ENCODE measurements around the gene TMEM243. TPM values are rescaled to one million over a fixed set of nuclear protein-coding genes. Genes with fewer than 3 reads are reported as not detected.
A peak's percentile ranks its signal among the peaks of the same experiment; 100 is the strongest.

The TMEM243 gene
- total and polyA plus RNA-seq, 2 of the 13 experiments (the other 11 are each of a cell fraction or from before 2014, with no cell fraction given): 25.1 to 31.2 TPM

DNA sequence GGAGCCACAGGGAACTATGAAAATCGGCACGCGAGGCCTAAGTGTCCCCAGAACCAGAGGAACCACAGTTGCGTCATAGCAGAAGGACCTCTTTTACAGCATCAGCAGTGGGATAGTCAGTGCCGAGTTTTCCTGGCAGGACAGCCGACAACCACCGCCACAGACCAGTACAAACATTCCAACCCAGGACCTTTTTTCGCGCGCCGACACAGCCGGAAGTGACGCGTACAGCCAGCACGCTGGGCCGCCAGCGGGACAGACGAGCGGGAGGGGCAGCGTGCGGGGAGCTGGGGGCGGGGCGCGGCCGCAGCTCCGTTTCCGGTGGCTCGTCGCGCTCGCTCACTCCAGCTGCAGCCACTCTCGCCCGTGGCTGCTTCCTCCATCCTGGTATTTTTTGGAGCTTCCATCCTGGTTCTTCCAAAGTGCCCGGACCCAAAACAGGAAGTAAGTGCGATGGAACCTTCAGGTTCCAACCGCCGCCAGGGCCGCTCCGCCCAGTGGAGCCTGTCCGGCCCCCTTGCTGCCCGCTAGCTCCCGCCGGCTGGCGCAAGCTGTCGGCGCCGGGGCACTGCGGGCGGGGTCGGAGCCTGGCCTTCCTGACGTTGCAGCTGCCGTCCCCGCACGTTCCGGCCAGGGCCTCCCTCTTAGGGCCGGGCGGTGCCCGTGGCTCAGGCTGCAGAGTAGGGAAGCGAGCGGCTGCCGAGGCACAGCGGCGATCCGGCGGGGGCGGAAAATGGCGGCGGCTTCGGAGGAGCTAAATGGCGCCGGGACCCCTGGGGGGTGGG, 67.2 kb downstream of the TMEM243 start, which contains the start of gene DMTF1 (continued):
- peak; percentile 51; the same call in 1 of the 2 replicates for TF ChIP-seq MEIS1 (CRISPR knock-in tag; IDR thresholded peaks at IDR 0.05; ENCODE audit: borderline replicate concordance)
- TF ChIP-seq PTBP1 (IDR thresholded peaks at IDR 0.05; ENCODE audit: low read depth, low read length, poor library complexity, severe bottlenecking): no peak
- TF ChIP-seq ZSCAN12 (CRISPR knock-in tag; IDR thresholded peaks at IDR 0.05): no peak
- TF ChIP-seq, protein P1, sequence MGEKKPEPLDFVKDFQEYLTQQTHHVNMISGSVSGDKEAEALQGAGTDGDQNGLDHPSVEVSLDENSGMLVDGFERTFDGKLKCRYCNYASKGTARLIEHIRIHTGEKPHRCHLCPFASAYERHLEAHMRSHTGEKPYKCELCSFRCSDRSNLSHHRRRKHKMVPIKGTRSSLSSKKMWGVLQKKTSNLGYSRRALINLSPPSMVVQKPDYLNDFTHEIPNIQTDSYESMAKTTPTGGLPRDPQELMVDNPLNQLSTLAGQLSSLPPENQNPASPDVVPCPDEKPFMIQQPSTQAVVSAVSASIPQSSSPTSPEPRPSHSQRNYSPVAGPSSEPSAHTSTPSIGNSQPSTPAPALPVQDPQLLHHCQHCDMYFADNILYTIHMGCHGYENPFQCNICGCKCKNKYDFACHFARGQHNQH (CRISPR knock-in tag; IDR thresholded peaks at IDR 0.05): peak; percentile 82
- peak; percentile 74; the same call in 1 of the 2 replicates for TF ChIP-seq ZNF264 (CRISPR knock-in tag; IDR thresholded peaks at IDR 0.05)
- no peak for TF ChIP-seq ZNF749 (CRISPR knock-in tag; IDR thresholded peaks at IDR 0.05; ENCODE audit: borderline replicate concordance)
- TF ChIP-seq, protein P2, sequence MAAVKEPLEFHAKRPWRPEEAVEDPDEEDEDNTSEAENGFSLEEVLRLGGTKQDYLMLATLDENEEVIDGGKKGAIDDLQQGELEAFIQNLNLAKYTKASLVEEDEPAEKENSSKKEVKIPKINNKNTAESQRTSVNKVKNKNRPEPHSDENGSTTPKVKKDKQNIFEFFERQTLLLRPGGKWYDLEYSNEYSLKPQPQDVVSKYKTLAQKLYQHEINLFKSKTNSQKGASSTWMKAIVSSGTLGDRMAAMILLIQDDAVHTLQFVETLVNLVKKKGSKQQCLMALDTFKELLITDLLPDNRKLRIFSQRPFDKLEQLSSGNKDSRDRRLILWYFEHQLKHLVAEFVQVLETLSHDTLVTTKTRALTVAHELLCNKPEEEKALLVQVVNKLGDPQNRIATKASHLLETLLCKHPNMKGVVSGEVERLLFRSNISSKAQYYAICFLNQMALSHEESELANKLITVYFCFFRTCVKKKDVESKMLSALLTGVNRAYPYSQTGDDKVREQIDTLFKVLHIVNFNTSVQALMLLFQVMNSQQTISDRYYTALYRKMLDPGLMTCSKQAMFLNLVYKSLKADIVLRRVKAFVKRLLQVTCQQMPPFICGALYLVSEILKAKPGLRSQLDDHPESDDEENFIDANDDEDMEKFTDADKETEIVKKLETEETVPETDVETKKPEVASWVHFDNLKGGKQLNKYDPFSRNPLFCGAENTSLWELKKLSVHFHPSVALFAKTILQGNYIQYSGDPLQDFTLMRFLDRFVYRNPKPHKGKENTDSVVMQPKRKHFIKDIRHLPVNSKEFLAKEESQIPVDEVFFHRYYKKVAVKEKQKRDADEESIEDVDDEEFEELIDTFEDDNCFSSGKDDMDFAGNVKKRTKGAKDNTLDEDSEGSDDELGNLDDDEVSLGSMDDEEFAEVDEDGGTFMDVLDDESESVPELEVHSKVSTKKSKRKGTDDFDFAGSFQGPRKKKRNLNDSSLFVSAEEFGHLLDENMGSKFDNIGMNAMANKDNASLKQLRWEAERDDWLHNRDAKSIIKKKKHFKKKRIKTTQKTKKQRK (IDR thresholded peaks at IDR 0.05; ENCODE audit: low read length): no peak
- TF ChIP-seq, protein P3, sequence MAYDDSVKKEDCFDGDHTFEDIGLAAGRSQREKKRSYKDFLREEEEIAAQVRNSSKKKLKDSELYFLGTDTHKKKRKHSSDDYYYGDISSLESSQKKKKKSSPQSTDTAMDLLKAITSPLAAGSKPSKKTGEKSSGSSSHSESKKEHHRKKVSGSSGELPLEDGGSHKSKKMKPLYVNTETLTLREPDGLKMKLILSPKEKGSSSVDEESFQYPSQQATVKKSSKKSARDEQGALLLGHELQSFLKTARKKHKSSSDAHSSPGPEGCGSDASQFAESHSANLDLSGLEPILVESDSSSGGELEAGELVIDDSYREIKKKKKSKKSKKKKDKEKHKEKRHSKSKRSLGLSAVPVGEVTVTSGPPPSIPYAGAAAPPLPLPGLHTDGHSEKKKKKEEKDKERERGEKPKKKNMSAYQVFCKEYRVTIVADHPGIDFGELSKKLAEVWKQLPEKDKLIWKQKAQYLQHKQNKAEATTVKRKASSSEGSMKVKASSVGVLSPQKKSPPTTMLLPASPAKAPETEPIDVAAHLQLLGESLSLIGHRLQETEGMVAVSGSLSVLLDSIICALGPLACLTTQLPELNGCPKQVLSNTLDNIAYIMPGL (CRISPR knock-in tag; IDR thresholded peaks at IDR 0.05; ENCODE audit: borderline replicate concordance in 1 of 2, low read depth in 1 of 2): peak; percentile 87 to 92
- TF ChIP-seq MBD4 (IDR thresholded peaks at IDR 0.05; ENCODE audit: borderline replicate concordance, low read length): no peak
- no peak for TF ChIP-seq ZEB1 (IDR thresholded peaks at IDR 0.05; ENCODE audit: insufficient replicate concordance, low read depth)
- 0 out of 2 replicates have a peak, but pooled peaks have one; percentile 54 for TF ChIP-seq ZNF253 (CRISPR knock-in tag; IDR thresholded peaks at IDR 0.05; ENCODE audit: borderline replicate concordance)
- TF ChIP-seq, protein P4, sequence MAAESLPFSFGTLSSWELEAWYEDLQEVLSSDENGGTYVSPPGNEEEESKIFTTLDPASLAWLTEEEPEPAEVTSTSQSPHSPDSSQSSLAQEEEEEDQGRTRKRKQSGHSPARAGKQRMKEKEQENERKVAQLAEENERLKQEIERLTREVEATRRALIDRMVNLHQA (CRISPR knock-in tag; IDR thresholded peaks at IDR 0.05): no peak; the same call in 1 of the 2 replicates
- TF ChIP-seq, protein P5, sequence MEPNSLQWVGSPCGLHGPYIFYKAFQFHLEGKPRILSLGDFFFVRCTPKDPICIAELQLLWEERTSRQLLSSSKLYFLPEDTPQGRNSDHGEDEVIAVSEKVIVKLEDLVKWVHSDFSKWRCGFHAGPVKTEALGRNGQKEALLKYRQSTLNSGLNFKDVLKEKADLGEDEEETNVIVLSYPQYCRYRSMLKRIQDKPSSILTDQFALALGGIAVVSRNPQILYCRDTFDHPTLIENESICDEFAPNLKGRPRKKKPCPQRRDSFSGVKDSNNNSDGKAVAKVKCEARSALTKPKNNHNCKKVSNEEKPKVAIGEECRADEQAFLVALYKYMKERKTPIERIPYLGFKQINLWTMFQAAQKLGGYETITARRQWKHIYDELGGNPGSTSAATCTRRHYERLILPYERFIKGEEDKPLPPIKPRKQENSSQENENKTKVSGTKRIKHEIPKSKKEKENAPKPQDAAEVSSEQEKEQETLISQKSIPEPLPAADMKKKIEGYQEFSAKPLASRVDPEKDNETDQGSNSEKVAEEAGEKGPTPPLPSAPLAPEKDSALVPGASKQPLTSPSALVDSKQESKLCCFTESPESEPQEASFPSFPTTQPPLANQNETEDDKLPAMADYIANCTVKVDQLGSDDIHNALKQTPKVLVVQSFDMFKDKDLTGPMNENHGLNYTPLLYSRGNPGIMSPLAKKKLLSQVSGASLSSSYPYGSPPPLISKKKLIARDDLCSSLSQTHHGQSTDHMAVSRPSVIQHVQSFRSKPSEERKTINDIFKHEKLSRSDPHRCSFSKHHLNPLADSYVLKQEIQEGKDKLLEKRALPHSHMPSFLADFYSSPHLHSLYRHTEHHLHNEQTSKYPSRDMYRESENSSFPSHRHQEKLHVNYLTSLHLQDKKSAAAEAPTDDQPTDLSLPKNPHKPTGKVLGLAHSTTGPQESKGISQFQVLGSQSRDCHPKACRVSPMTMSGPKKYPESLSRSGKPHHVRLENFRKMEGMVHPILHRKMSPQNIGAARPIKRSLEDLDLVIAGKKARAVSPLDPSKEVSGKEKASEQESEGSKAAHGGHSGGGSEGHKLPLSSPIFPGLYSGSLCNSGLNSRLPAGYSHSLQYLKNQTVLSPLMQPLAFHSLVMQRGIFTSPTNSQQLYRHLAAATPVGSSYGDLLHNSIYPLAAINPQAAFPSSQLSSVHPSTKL (CRISPR knock-in tag; IDR thresholded peaks at IDR 0.05): peak; percentile 59
- TF ChIP-seq ZNF282 (IDR thresholded peaks at IDR 0.05; ENCODE audit: partially characterized antibody): no peak
